GM12872 (cell line): ENCODE results near the gene CLPTM1L.

ENCODE experiments used
- TF ChIP-seq, protein P1 (sequence below): IDR thresholded peaks from 3 replicates; pipeline ENCODE4 v1.5.1; 2011; ENCODE audit warnings: low read depth, mild to moderate bottlenecking, low read length, moderate library complexity; ENCODE audit not compliant: insufficient read depth

The CLPTM1L gene

DNA sequence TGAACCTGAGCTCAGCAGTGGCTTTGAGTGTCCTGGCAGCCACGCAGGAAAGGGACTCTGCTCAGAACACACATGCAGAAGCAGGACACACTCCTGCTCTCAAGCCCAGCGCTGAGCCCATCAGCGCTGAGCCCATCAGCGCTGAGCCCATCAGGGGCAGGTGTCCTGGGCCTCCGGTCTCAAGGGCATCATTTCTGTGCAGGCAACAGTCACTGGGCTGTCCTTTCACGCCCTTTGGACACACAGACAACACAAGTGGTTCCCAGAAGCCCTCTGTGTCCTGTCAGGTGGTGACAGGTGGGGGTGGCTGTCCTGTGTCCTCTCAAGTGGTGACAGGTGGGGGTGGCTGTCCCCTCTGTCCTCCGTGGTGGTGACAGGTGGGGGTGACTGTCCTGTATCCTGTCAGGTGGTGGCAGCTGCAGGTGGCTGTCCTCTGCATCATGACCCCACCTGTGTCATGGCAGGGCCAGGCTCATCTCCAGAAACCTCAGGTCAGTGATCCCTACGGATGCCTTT is 39.0 kb upstream of the CLPTM1L start:
- TF ChIP-seq, protein P1, sequence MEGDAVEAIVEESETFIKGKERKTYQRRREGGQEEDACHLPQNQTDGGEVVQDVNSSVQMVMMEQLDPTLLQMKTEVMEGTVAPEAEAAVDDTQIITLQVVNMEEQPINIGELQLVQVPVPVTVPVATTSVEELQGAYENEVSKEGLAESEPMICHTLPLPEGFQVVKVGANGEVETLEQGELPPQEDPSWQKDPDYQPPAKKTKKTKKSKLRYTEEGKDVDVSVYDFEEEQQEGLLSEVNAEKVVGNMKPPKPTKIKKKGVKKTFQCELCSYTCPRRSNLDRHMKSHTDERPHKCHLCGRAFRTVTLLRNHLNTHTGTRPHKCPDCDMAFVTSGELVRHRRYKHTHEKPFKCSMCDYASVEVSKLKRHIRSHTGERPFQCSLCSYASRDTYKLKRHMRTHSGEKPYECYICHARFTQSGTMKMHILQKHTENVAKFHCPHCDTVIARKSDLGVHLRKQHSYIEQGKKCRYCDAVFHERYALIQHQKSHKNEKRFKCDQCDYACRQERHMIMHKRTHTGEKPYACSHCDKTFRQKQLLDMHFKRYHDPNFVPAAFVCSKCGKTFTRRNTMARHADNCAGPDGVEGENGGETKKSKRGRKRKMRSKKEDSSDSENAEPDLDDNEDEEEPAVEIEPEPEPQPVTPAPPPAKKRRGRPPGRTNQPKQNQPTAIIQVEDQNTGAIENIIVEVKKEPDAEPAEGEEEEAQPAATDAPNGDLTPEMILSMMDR: no peak

DNA sequence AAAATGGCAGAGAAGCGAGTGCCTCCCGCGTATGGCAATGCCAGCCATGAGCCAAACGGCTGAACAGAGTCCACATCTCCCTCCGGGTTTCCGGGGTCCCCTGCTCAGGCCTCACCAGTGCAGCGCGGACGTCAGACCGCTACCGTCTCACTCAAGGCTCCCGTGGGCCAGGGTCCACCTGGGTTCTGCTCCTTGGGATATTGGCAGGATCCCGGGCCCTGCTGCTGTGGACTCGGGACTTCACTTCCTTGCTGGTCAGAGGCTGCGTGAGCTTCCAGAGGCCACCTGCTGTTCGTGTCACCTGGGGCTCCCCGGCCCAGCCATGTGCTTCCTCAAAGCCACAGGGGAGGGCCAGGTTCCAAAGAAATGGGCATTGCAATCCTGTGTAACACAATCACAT is 38.4 kb upstream of the CLPTM1L start:
- TF ChIP-seq, protein P1: no peak

DNA sequence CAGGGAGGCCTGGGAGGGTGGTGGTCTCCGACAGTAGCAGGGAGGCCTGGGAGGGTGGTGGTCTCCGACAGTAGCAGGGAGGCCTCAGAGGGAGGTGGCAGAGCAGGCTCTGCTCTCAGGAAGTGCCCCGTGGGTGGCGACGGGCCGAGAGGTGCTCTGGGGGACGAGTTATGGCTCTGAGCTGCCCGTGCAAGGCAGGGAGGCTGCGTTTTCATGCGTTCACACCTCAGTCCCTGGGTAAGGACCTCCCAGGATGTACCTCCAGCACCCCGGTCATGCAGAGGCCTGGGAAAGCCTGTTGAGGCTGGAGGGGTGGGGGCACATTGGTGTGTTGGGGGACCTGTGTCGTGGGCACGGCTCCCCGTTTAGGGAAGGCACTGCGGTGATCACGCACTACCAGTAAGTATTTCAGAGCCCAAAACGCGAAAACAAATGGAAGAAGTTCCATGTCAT is 37.4 kb upstream of the CLPTM1L start:
- TF ChIP-seq, protein P1: no peak

DNA sequence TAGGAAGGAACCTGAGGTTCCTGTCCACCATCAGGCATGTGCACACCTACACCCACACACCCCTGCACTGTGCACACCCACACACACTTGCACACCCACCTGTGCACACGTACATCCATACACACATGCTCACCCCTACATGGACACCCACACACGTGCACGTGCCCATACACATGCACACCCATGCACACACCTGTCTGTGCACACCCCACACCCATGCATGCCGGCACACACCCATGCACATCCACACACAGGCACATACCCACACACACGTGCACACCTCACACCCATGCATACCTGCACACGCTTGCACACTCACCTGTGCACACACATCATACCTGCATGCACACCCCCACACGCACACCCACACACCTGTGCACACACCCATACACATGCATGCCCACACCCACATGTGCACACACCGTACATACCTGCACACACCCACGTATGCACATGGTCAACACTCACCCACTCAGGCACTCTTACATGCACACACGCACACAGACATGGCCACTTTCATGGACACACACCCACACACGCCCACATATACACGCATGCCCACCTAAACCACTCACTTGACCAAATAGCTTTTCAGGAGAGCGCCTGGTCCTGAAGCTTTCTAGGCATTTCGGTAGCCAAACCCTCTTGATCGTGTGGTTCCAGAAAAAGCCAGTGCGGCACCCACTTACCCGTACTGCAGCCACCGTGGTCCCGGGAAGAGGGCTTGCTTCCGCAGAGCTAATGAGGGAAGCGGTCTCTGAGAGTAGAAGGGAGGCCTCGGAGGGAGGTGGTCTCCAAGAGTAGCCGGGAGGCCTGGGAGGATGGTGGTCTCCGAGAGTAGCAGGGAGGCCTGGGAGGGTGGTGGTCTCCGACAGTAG is 36.7 kb upstream of the CLPTM1L start:
- TF ChIP-seq, protein P1: no peak

DNA sequence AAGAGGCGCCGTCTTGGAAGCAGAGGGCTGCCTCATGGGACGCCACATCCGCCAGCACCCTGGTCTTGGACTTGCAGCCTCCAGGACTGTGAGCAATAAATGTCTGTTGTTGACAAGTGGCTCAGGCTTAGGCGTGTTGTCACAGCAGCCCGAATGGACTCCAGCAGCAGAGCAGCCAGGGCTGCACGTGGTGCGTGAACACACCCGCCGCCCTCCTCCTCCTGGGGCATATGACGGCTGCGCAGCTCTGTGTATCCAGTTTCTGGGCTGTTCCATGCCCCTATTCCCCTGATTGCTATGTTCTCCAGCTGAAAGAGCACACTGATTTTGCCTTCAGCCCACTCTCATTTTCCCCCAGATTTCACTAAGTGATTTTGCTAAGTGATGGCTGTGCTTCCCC is 36.0 kb upstream of the CLPTM1L start:
- TF ChIP-seq, protein P1: no peak

DNA sequence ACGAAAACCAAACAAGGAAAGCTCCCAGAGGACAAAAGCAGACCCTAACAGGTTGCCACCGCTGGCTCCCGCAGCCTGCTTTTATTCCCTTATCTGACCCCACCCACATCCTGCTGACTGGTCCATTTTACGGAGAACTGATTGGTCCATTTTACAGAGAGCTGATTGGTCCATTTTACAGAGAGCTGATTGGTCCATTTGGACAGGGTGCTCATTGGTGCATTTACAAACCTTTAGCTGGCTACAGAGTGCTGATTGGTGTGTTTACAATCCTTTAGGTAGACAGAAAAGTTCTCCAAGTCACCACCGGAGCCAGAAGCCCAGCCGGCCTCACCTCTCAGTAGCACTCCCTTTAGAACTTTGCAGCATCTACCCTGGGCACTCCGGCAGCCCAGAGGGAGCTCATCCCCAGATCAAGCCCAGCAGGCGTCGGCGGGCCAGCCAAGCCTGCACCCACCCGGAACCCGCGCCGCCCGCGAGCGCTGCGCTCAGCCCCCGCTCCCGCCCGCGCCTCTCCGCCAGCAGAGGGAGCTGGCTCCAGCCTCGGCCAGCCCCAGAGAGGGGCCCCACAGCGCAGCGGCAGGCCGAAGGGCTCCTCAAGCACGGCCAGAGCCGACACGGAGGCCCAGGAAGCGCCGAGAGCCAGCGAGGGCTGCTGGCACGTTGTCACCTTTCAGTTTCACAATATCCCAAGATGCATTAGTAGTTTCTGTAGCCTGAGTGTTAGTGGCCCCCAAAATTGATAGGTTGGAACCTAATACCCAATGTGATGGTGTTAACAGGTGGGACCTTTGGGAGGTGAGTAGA is 35.3 kb upstream of the CLPTM1L start:
- TF ChIP-seq, protein P1: peak; percentile 67; the same call in 2 of the 3 replicates

DNA sequence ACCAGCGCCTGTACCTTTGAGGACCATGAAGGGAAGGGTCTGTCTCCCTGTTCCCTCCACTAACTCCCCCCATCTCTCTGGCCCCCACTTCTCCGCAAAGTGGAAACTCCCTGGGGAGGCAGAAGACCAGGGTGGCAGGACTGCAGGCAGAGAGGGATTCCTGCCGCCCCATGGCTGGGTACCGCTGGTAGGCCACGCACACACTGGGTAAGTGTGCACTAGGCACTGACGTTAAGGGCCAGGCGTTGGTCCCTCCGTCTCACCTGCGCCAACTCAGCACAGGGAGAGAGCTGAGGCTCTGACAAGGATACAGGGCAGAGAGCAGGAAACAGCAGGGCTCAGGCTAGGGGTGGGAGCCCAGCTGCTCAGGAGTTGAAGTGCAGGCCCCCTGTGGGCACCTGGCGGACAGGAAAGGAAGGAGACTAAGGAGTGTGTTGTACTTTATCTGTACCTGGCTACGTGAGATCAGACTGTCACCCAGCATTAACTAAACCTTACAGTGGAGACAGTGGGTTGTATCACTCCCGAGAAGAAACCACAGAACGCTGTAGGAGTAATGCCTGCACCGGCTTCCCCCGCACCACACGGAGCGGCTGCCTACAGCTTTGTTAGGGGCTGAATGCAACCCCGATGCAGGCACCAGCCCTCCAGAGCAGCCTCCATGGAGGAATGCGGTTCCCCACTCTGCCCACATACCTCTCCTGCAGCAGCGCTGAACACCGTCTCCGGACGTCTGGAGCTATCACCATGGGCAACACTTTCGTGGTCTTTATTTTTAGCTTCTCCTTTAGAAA is 34.2 kb upstream of the CLPTM1L start:
- TF ChIP-seq, protein P1: no peak
